ENCODE results near the gene COL19A1.
A peak's percentile ranks its signal among the peaks of the same experiment; 100 is the strongest.

The COL19A1 gene

GRCh38 chr6:70133246-70133645 is 266.9 kb downstream of the COL19A1 start:
- no peak for DNase-seq

DNA sequence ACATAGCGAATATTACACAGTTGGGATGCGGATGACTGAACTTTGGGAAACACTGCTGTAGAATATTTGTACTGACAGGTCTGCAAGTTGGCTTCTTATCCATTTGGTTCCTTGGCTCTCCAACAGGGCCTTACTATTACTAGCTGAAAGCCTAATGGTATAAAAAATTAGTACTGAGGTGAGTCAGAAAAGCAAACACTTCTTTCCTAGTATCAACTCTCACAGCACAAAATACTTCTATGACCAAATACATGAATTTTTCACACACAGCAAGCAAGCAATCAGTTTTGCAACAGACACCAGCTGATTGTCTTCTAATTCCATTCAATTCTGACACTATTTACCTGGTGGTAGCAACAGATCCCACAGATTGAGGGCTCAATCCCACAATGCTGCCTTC is 268.2 kb downstream of the COL19A1 start:
- no peak for DNase-seq

DNA sequence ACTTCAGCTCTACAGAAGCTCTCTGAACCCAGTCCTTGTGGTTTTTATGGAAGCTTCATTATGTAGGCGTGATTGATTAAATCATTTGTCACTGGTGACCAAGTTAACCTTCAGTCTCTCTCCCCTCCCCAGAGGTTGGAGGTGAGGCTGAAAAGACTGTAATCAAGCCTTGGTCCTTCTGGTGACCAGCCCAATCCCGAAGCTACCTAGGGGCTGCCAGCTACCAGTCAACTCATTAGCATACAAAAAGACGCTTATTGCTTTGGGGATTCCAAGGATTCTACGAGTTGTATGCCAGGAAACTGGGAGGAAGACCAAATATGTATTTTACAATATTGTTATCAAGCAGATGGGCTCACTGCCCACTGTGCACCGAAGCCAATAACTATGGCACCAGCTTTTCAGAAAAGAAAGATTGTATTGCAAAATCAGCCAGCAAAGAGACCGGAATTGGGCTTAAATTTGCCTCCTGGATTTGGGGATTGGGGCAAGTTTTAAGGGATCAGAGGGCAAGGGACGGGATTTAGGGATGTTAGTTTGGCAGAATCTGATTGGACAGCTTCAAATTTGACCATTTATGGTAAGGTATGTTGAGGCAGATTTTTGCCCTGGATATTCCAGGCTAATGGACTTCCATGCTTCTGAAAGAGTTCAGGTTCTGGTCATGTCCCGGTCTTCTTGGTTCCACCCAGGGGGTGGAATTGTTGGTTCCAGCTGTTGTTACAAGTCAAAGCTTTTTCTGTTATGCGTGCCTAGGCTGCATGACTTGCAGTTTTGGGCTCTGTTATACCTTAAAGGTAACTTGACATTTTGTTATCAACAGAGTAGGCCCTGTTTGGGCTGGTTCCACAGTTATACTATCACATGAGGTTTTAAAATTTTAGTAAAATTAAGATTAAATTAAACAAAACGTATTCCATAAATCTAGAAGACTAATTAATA is 269.1 kb downstream of the COL19A1 start:
- no peak for DNase-seq

- no peak for DNase-seq
Measured at GRCh38 chr6:70136996-70137395, 270.6 kb downstream of the COL19A1 start.

DNA sequence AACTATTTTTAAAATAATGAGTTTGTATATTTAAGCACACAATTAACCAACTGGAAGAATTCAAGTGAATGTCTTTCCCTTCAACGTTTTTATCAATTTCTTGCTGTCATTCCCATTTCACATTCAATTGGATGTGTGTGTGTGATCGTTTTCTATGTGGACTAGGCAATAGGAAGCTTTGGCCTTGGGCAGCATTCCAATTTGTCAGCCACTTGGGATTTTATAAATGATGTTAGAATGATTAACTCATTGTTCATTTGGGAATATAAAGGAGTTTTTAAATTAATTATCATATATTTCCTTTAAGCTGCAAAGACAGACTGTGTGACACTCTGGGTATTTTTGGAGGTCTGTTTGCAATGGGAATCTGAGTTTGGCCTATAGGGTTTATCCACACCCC is 274.1 kb downstream of the COL19A1 start:
- DNase-seq: no peak

- DNase-seq: no peak
Measured at GRCh38 chr6:70142034-70142433, 275.7 kb downstream of the COL19A1 start.

- DNase-seq: no peak
Measured at GRCh38 chr6:70145178-70145577, 278.8 kb downstream of the COL19A1 start.

DNA sequence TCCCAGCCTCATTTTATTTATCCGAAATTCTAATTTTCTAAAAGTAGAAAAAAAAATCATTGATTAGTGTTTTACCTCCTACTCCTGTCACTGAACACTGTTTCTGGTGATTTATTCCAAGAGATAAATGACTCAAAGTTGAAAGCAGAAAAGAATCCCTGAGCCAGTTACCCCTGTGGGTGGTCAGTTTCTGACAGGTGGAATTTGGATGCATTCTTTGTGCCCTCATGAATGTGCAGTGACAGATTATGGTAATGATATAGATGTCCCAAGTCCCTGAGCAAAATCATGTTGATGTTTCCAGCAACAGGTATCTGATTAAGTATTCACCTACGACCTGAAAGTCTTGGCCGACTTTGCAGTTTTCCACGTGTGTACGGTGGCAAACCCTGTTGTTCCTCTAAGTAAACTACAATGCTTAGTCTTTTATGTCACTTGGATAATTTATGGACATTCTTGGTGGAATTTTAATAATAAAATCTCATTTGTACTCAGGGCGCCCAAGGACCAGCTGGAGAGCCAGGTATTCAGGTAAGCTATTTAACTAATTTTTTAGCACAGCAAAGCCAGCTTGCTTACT is 282.9 kb downstream of the COL19A1 start:
- no peak for DNase-seq

DNA sequence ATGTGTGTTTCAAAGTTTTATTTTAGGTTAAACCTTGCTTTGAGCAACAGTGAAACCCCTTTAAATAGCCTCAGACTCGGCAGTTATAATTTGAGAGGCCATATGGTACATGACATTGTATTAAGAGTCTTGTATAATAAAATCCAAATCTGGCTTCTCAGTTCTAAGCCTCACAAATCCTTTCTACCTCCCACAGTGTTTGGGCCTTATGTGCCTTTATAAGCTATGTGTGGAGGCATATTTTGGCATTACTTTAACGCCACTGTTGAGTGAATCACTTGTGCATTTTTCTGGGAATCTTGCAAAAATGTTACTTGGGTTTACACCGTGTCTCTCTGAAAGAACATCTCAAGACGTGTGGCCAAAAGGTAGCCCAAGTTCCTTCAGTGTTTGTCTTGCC is 284.2 kb downstream of the COL19A1 start:
- DNase-seq: no peak

DNA sequence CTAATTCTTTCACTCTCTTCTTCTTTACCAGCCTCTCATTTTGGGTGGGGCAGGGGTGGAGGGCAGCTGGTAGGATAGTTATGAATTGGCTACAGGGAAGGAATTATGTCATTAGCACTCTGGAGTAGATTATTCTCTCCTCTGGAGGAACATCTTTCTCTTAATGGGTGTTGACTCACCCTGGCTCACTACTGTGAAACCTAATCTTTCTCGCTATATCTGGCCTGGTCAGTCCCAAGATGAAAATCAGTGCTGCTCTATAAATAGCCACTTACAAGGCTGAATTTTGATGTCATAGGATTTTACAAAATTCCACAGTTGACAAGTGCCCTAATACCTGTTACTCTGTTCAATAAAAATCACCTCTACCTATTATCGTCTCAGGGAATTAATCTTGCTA is 285.3 kb downstream of the COL19A1 start:
- DNase-seq: no peak

- no peak for DNase-seq
Measured at GRCh38 chr6:70152786-70153185, 286.4 kb downstream of the COL19A1 start.

DNA sequence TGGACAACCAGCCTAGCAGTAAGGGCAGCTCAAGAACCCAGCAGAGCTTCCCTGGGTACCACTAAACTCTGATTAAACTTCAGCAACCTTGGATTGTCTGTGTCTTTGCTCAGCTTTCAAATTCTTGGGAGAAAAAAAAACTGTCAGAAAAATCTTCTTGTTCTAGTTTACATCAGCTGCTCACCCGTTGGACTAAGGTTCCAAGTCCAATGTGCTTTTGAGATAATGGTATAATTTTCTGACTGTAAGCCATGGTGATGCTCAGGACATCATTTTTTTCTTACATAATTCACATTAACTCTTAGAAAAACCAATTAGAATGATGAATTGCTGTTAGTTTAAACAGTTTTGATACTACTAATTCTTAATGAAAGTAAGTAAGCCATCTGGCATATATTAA is 290.7 kb downstream of the COL19A1 start:
- no peak for DNase-seq

DNA sequence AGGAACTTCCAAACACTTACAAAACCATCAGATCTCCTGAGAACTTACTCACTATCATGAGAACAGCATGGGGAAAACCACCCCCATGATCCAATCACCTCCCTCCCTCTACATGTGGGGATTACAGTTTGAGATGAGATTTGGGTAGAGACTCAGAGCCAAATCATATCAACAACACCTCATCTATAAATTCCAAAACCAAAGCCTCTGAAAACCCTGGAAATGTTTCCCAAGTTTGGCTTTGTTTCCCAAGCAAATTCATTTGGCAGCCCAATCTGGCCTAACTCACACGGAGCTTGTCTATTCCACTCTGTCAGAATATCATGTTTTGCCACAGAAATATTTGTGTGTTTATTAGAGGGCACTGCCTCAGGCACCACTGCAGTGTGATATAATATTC is 293.9 kb downstream of the COL19A1 start:
- no peak for DNase-seq

DNA sequence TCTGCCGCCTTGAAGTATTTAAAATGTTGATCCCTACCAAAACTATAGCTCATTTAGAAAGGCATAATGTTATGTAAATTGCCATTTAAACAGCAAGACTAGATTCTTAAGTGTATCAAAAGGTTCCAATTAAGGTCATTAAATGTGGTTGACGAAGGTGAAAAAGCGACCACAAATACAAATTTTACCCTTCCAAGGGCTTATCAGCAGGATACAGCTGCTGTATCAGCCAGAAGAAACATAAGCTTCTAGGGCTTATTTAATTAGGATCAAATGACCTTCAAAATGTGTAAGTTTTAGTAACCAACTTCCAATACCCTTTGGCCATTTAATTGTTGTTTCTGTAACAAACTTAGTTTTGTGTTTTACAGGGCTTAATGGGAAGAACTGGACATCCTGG is 296.6 kb downstream of the COL19A1 start:
- DNase-seq: no peak

DNA sequence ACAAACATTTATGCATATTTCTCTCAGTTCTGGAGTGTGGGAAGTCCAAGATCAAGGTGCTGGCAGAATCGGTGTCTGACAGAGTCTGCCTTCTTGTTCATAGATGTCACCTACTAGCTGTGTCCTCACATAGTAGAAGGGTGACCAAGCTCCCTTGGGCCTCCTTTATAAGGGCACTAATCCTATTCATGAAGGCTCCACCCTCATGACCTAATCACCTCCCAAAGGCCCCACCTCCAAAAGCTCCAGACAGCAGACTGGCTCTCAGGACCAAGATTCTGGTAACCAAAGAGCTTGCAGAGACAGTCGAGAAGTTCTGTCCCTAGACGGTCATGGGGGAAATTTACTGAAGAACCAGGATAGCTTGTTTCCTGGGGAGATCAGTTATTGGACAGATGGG is 297.4 kb downstream of the COL19A1 start:
- no peak for DNase-seq

- no peak for DNase-seq
Measured at GRCh38 chr6:70164556-70164955, 298.2 kb downstream of the COL19A1 start.

- DNase-seq: peak; percentile 67
Measured at GRCh38 chr6:70166088-70166958, 300.0 kb downstream of the COL19A1 start.

- no peak for DNase-seq
Measured at GRCh38 chr6:70168681-70169377, 302.5 kb downstream of the COL19A1 start.

- DNase-seq: no peak
Measured at GRCh38 chr6:70171236-70171635, 304.9 kb downstream of the COL19A1 start.

DNA sequence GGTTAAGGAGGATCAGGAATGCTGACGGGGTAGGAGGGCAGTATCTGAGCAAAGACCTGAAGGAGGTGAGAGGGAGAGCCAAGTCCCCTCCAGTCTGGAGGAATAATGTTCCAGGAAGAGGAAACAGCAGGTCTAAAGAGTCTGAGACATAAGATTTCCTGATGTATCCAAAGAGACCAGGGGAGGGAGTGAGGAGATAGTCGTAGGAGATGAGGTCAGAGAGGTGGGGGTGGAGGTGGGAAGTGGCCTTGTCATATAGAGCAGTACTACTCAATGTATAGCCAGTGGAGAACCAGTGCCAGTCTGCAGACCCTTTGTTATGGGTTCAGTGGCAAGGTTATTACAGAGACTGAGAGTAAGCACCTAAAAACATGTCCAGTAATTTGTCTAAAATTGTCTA is 305.9 kb downstream of the COL19A1 start:
- DNase-seq: no peak

DNA sequence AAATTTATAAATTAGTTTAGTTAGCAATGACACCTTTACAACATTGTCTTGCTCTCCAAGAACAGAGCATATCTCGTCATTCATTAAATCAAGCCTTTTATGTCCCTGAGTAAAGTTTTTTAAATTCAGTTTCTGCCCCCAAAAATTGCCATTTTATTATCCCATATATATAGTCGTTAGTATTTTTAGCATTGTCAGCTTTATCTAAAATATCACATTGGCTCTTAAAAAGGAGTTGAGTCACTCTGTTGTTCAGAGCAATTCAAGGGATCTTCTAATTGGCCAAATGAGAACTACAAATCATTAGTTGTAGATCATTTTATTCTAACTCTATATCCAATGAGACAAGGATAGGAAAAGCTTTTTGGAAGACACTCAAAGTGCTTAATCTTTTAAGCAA is 309.4 kb downstream of the COL19A1 start:
- DNase-seq: no peak

DNA sequence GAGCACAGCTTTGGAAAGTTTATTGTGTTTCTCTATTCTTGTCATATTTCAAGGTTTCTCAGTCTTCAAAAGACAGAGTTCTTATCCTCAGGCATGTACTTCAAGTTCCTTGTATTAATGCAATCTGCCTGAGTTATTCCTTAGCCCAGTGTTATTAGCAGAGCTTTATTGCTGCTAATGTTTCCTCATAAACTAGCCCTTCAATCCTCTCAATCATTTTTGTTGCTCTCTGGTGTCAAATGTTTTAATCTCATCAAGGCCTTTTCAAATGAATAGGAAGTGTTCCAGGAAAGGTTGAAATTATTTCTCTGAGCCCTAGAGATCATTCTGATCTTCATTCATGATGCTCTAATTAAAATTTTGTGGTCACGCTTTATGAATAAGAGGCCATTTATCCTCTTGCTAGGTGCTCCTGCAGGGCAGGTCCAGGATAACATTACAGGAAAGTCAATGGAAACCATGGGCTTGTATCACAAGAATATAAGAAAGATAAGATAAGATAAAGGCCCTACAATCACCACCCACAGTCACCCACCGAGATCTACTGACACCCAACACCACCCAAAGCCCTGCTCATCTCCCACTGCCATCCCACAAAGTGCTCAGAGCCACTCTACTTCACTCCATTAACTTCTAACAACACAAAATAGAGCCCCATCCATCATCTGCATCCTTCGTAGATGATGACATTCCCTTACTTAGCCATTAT is 310.6 kb downstream of the COL19A1 start:
- DNase-seq: no peak
